HepG2 (cell line): Measurements from ENCODE around the gene CHADL. TPM values are rescaled to one million over a fixed set of nuclear protein-coding genes. Genes with fewer than 3 reads are reported as not detected.

ENCODE experiments used
- ATAC-seq: fragments of 200-7000 bp; cut with Tn5 transposase; 3 replicates; pipeline ENCODE4 v1.9.1; 2020; ENCODE audit warnings: mild to moderate bottlenecking, moderate library complexity
- BruUV-seq: library from RNA; stranded (reverse); fragments of 400-500 nt; replicated peaks from 2 replicates; lab custom pipeline; 2021; lab: Mats Ljungman, UMichigan
- CTCF ChIA-PET: fragments of 300-600 bp; formaldehyde crosslinking; extraction: SDS; loops from one replicate; lab custom pipeline; 2021; ENCODE audit warnings: low total read pairs, inconsistent platforms, low intra/inter-chr PET ratio; lab: Yijun Ruan, JAX
- POLR2A ChIA-PET: fragments of 350-600 bp; sonication (Branson Sonifier 250); formaldehyde crosslinking; loops from one replicate; lab custom pipeline; 2020; ENCODE audit warnings: antibody characterized with exemption, inconsistent platforms; lab: Yijun Ruan, JAX
- DNase-seq: peaks from one replicate; pipeline ENCODE4 v3.0.0-alpha.2; 2015; ENCODE audit warnings: low spot score
- FAIRE-seq: peaks from 3 replicates; lab custom pipeline; 2011; peaks lifted over from hg19 to GRCh38; lab: Jason Lieb, UNC
- H2AFZ ChIP-seq: one replicate; pipeline ENCODE4 v1.6.1; 2011; ENCODE audit warnings: low read length, inconsistent platforms
- H3K27ac ChIP-seq: fragments of 300-600 bp; 3 replicates; pipeline ENCODE4 v1.8.0; 2011; ENCODE audit warnings: mixed run types, mild to moderate bottlenecking, mixed read lengths, low read length, inconsistent platforms; ENCODE audit not compliant: insufficient read depth; ENCODE audit errors: extremely low read length
- H3K27me3 ChIP-seq, 2 experiments: fragments of 200-600 bp in 1 of 2; 2 replicates in 1 of 2; 3 replicates in 1 of 2; pipeline versions ENCODE4 v1.6.0 to v1.8.0; 2011; ENCODE audit warnings: low read length in 2 of 2, mild to moderate bottlenecking in 2 of 2, moderate library complexity in 2 of 2, inconsistent platforms in 1 of 2; ENCODE audit not compliant: insufficient read depth in 2 of 2, control insufficient read depth in 1 of 2
- H3K36me3 ChIP-seq, 2 experiments: fragments of 200-600 bp in 1 of 2; replicated peaks in 1 of 2; 2 replicates in 1 of 2; 3 replicates in 1 of 2; pipeline versions ENCODE4 v1.5.1 to v1.8.0; 2011; ENCODE audit warnings: low read length in 2 of 2, inconsistent platforms in 1 of 2; ENCODE audit not compliant: insufficient read depth in 2 of 2, control insufficient read depth in 1 of 2
- H3K4me1 ChIP-seq: 2 replicates; pipeline ENCODE4 v1.5.1; 2012; ENCODE audit warnings: low read length, inconsistent platforms; ENCODE audit not compliant: insufficient read depth
- H3K4me2 ChIP-seq: 2 replicates; pipeline ENCODE4 v1.6.0; 2011; ENCODE audit warnings: low read depth, low read length, inconsistent platforms
- H3K4me3 ChIP-seq, 3 experiments: fragments of 200-600 bp in 1 of 3; sonication (generic), shearing (Covaris generic) in 1 of 3; replicated peaks in 1 of 3; 2 replicates each; pipeline ENCODE4 v1.5.1; 2011 to 2016; ENCODE audit warnings: low read length in 3 of 3, inconsistent platforms in 2 of 3, low read depth in 2 of 3, mild to moderate bottlenecking in 2 of 3, control low read depth in 1 of 3, mixed read lengths in 1 of 3; ENCODE audit not compliant: insufficient read depth in 1 of 3
- H3K79me2 ChIP-seq: one replicate; pipeline ENCODE4 v1.6.1; 2011; ENCODE audit warnings: low read length, inconsistent platforms; ENCODE audit not compliant: insufficient read depth
- H3K9ac ChIP-seq: 2 replicates; pipeline ENCODE4 v1.6.0; 2011; ENCODE audit warnings: mild to moderate bottlenecking, low read depth, low read length, inconsistent platforms; ENCODE audit not compliant: insufficient read depth
- H3K9me3 ChIP-seq: 2 replicates; pipeline ENCODE4 v1.5.1; 2012; ENCODE audit warnings: mild to moderate bottlenecking, low read length
- H4K20me1 ChIP-seq: 2 replicates; pipeline ENCODE4 v1.6.0; 2011; ENCODE audit warnings: inconsistent platforms, mild to moderate bottlenecking, low read length, moderate library complexity; ENCODE audit not compliant: insufficient read depth
- CBX5 ChIP-seq: sonication (generic); formaldehyde crosslinking; IDR thresholded peaks from 2 replicates; pipeline ENCODE4 v1.4.0; 2020; ENCODE audit warnings: missing genetic modification reagents, borderline replicate concordance
- CEBPG ChIP-seq: IDR thresholded peaks from 2 replicates; pipeline ENCODE4 v1.6.1; 2016
- KDM1A ChIP-seq: IDR thresholded peaks from 2 replicates; pipeline ENCODE4 v1.6.1; 2016; ENCODE audit warnings: missing compliant biosample characterization
- KIAA2018 ChIP-seq: sonication (generic); formaldehyde crosslinking; IDR thresholded peaks from 2 replicates; pipeline ENCODE4 v1.5.0; 2020; ENCODE audit warnings: mild to moderate bottlenecking, missing genetic modification reagents, borderline replicate concordance
- MLX ChIP-seq: IDR thresholded peaks from 2 replicates; pipeline ENCODE4 v1.6.1; 2016
- MTF2 ChIP-seq: sonication (generic); formaldehyde crosslinking; IDR thresholded peaks from 2 replicates; pipeline ENCODE4 v1.5.0; 2020; ENCODE audit warnings: missing genetic modification reagents, borderline replicate concordance
- SKIL ChIP-seq: sonication (generic); formaldehyde crosslinking; IDR thresholded peaks from 2 replicates; pipeline ENCODE4 v1.8.0; 2022; ENCODE audit warnings: missing genetic modification reagents, mild to moderate bottlenecking, moderate library complexity, borderline replicate concordance
- SNAPC5 ChIP-seq: sonication (generic); formaldehyde crosslinking; IDR thresholded peaks from 2 replicates; pipeline ENCODE4 v1.8.1; 2023; ENCODE audit warnings: mild to moderate bottlenecking, missing genetic modification reagents, borderline replicate concordance
- SP2 ChIP-seq: sonication (generic); formaldehyde crosslinking; IDR thresholded peaks from 2 replicates; pipeline ENCODE4 v1.5.1; 2020; ENCODE audit warnings: mild to moderate bottlenecking, missing genetic modification reagents
- ZNF275 ChIP-seq: sonication (generic); formaldehyde crosslinking; IDR thresholded peaks from 2 replicates; pipeline ENCODE4 v1.8.0; 2022; ENCODE audit warnings: missing genetic modification reagents, mild to moderate bottlenecking, inconsistent platforms, borderline replicate concordance
- ZNF550 ChIP-seq: sonication (generic); formaldehyde crosslinking; IDR thresholded peaks from 2 replicates; pipeline ENCODE4 v1.4.0; 2020; ENCODE audit warnings: mild to moderate bottlenecking, missing genetic modification reagents, borderline replicate concordance
- ZNF567 ChIP-seq: sonication (generic); formaldehyde crosslinking; IDR thresholded peaks from 2 replicates; pipeline ENCODE4 v1.8.1; 2023; ENCODE audit warnings: mild to moderate bottlenecking, missing genetic modification reagents, borderline replicate concordance
- ZNF790 ChIP-seq: sonication (generic); formaldehyde crosslinking; IDR thresholded peaks from 2 replicates; pipeline ENCODE4 v1.8.0; 2022; ENCODE audit warnings: missing genetic modification reagents, mild to moderate bottlenecking, borderline replicate concordance
- WGBS: methylation state at CpG from one replicate; pipeline ENCODE4 v1.1.6; 2017; ENCODE audit warnings: low lambda C conversion rate; 5-methylcytosine and 5-hydroxymethylcytosine counted together
- in situ Hi-C: cut with HindIII; loops from 2 replicates; pipeline ENCODE4 v1.10.0; 2017; ENCODE audit warnings: low pct_unique_long_range_greater_than_20kb; ENCODE audit not compliant: extremely low pct_ligation_motif_present
- intact Hi-C: fragments of 100-400 bp; cut with micrococcal nuclease; formaldehyde crosslinking; loops from one replicate; pipeline ENCODE4 v1.10.0; 2022; ENCODE audit not compliant: unreplicated experiment
- polyA plus RNA-seq, 8 experiments: library from polyadenylated mRNA; depleted of rRNA in 3 of 8; stranded (reverse) in 7 of 8; unstranded in 1 of 8; fragments of >200 nt; fragmentation: Illumina TruSeq in 4 of 8; extraction: Trizol in 4 of 8; gene quantifications; 2 replicates each; pipeline versions ENCODE4 v1.2.1 to v1.2.3, GENCODE V29; 2011 to 2016; ENCODE audit warnings: low read depth in 4 of 8, missing spikeins in 1 of 8, mixed read lengths in 1 of 8; ENCODE audit not compliant: insufficient read depth in 1 of 8
- total RNA-seq, 5 experiments: library from RNA; depleted of rRNA; stranded (reverse); fragments of >200 nt; fragmentation: Illumina TruSeq; extraction: Trizol; gene quantifications; 2 replicates each; pipeline ENCODE4 v1.2.3, GENCODE V29; 2016; ENCODE audit warnings: low read depth in 1 of 5

The CHADL gene
- total and polyA plus RNA-seq, 2 of the 13 experiments (the other 11 are each of a cell fraction or from before 2014, with no cell fraction given): 2.8 to 8.1 TPM

- Histone ChIP-seq H2AFZ (no peak overlapping the region), H3K79me2 (no peaks in the 10 kb centered on the region), H4K20me1 (no peaks in the 10 kb centered on the region), H3K27ac (no peak overlapping the region), H3K27me3 (no peaks in the 10 kb centered on the region), H3K4me3 (no peak overlapping the region), H3K9me3 (no peaks in the 10 kb centered on the region), H3K36me3 (peaks cover 53 to 86% of the 10 kb centered on the region in 2 experiments), H3K4me2 (no peak overlapping the region), H3K9ac (no peak overlapping the region), H3K4me1 (no peaks in the 10 kb centered on the region)
- 100% methylated on average over 5 of the region's 7 CpGs for WGBS
- no peak for DNase-seq
- in situ Hi-C loops (no loop called here), intact Hi-C loops (no loop called here)
- ChIA-PET POLR2A (no interaction called here), CTCF (no interaction called here)
- no TSS peak for BruUV-seq
- no peak for ATAC-seq
- no peak for FAIRE-seq
- TF ChIP-seq ZNF275 (CRISPR knock-in tag) (no peak), MTF2 (CRISPR knock-in tag) (no peak), SKIL (CRISPR knock-in tag) (no peak), ZNF790 (CRISPR knock-in tag) (no peak), SP2 (CRISPR knock-in tag) (no peak), CBX5 (CRISPR knock-in tag) (no peak), SNAPC5 (CRISPR knock-in tag) (no peak), KIAA2018 (CRISPR knock-in tag) (no peak), ZNF550 (no peak), MLX (CRISPR knock-in tag) (no peak), KDM1A (CRISPR knock-in tag) (no peak), CEBPG (CRISPR knock-in tag) (no peak), ZNF567 (CRISPR knock-in tag) (no peak)
Measured at GRCh38 chr22:41260871-41261270, 20.1 kb upstream of the CHADL start.
